H1 (cell line): Measurements from ENCODE around the gene ZNF846.

Experiments
- CBX5 ChIP-seq: fragments of 300-800, 300-1000 bp; sonication (generic); IDR thresholded peaks from 2 replicates; pipeline ENCODE4 v1.7.1; 2016; ENCODE audit warnings: antibody characterized with exemption, low read length, low read depth
- TF ChIP-seq, protein P1 (sequence below), 3 experiments: IDR thresholded peaks; 1 replicate in 2 of 3; 2 replicates in 1 of 3; pipeline versions ENCODE4 v1.5.1 to v1.6.1; 2011; ENCODE audit warnings: low read length in 3 of 3, mild to moderate bottlenecking in 3 of 3, inconsistent platforms in 2 of 3, low read depth in 1 of 3, moderate library complexity in 1 of 3; ENCODE audit not compliant: insufficient read depth in 1 of 3; ENCODE audit errors: control extremely low read depth in 1 of 3

DNA sequence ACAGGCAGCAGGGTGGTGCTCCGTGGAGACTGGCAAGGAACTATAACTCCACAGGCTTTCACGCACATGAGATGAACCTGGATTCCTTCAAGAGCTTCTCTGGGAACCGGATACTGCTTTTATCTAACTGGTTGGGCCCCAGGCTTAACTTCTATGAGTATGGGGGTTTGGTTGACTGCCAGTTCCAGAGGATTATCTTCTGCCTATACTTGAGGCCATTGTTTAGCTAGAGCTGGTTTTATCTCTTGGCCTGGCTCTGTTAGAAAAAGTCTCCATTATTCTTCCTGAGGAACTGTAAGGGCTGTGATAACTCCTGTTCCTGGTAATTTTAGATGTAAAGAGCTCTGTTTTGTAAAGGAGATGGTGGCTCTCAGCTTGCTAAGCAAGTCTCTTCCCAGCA, 40.9 kb downstream of the ZNF846 start:
- TF ChIP-seq, protein P1, sequence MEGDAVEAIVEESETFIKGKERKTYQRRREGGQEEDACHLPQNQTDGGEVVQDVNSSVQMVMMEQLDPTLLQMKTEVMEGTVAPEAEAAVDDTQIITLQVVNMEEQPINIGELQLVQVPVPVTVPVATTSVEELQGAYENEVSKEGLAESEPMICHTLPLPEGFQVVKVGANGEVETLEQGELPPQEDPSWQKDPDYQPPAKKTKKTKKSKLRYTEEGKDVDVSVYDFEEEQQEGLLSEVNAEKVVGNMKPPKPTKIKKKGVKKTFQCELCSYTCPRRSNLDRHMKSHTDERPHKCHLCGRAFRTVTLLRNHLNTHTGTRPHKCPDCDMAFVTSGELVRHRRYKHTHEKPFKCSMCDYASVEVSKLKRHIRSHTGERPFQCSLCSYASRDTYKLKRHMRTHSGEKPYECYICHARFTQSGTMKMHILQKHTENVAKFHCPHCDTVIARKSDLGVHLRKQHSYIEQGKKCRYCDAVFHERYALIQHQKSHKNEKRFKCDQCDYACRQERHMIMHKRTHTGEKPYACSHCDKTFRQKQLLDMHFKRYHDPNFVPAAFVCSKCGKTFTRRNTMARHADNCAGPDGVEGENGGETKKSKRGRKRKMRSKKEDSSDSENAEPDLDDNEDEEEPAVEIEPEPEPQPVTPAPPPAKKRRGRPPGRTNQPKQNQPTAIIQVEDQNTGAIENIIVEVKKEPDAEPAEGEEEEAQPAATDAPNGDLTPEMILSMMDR (IDR thresholded peaks at IDR 0.05; ENCODE audit: control extremely low read depth in 1 of 3, insufficient read depth in 1 of 3, low read depth in 1 of 3, low read length in 3 of 3) = no peak
- no peak for TF ChIP-seq CBX5
